Left renal pelvis (tissue), 4 donors: ENCODE data around the gene DENND1B. TPM values are rescaled to one million over a fixed set of nuclear protein-coding genes. Genes with fewer than 3 reads are reported as not detected.
A peak's percentile ranks its signal among the peaks of the same experiment; 100 is the strongest.

Experiments used
- DNase-seq, 4 donors: peaks; one replicate each; pipeline ENCODE4 v3.0.0-alpha.2; 2013; ENCODE audit warnings: low read depth in 4 of 4, low spot score in 3 of 4
- polyA plus RNA-seq, 4 donors: library from polyadenylated mRNA; unstranded; fragments of 120-200 nt; gene quantifications; one replicate each; pipeline ENCODE4 v1.2.1, GENCODE V29; 2013; ENCODE audit not compliant: insufficient read length in 4 of 4

DENND1B gene
- polyA plus RNA-seq, 4 donors, result 9.0 to 15.6 (median 12.5) TPM

- DNase-seq, result no peak
These were observed 137.0 kb downstream of the DENND1B start for GRCh38 chr1:197638316-197638715.

- no peak for DNase-seq
These were observed 137.9 kb downstream of the DENND1B start for GRCh38 chr1:197637406-197637805.

GRCh38 chr1:197633447-197634078, 141.7 kb downstream of the DENND1B start:
- DNase-seq, result peak in 1 of 4 donors; percentile 4

GRCh38 chr1:197632651-197633050, 142.6 kb downstream of the DENND1B start:
- DNase-seq, result no peak

GRCh38 chr1:197632005-197632404, 143.3 kb downstream of the DENND1B start:
- DNase-seq, result no peak

GRCh38 chr1:197622371-197622770, 152.9 kb downstream of the DENND1B start:
- no peak for DNase-seq

GRCh38 chr1:197621761-197622160, 153.5 kb downstream of the DENND1B start:
- DNase-seq, result no peak

GRCh38 chr1:197620714-197621163, 154.5 kb downstream of the DENND1B start:
- no peak for DNase-seq

GRCh38 chr1:197619008-197619640, 156.2 kb downstream of the DENND1B start:
- no peak for DNase-seq

GRCh38 chr1:197618061-197618460, 157.2 kb downstream of the DENND1B start:
- DNase-seq, result no peak

- no peak for DNase-seq
These were observed 159.6 kb downstream of the DENND1B start for GRCh38 chr1:197615693-197616011.

- no peak for DNase-seq
These were observed 160.2 kb downstream of the DENND1B start for GRCh38 chr1:197614916-197615692.

GRCh38 chr1:197606168-197606845, 169.0 kb downstream of the DENND1B start:
- no peak for DNase-seq

- no peak for DNase-seq
These were observed 171.0 kb downstream of the DENND1B start for GRCh38 chr1:197604302-197604701.

GRCh38 chr1:197600751-197601150, 174.5 kb downstream of the DENND1B start:
- no peak for DNase-seq

- DNase-seq, result no peak
These were observed 175.5 kb downstream of the DENND1B start for GRCh38 chr1:197599789-197600188.

GRCh38 chr1:197598935-197599334, 176.3 kb downstream of the DENND1B start:
- no peak for DNase-seq

- no peak for DNase-seq
These were observed 179.9 kb downstream of the DENND1B start for GRCh38 chr1:197595304-197595904.

GRCh38 chr1:197590687-197591086, 184.6 kb downstream of the DENND1B start:
- DNase-seq, result no peak

GRCh38 chr1:197585809-197586208, 189.5 kb downstream of the DENND1B start:
- DNase-seq, result no peak

GRCh38 chr1:197577580-197577979, 197.7 kb downstream of the DENND1B start:
- DNase-seq, result no peak
